ENCODE measurements around the gene MYPOP. TPM values are rescaled to one million over a fixed set of nuclear protein-coding genes. Genes with fewer than 3 reads are reported as not detected.
A peak's percentile ranks its signal among the peaks of the same experiment; 100 is the strongest.

The MYPOP gene
- total and polyA plus RNA-seq, 2 of the 13 experiments (the other 11 are each of a cell fraction or from before 2014, with no cell fraction given) = 2.3 to 2.7 TPM

DNA sequence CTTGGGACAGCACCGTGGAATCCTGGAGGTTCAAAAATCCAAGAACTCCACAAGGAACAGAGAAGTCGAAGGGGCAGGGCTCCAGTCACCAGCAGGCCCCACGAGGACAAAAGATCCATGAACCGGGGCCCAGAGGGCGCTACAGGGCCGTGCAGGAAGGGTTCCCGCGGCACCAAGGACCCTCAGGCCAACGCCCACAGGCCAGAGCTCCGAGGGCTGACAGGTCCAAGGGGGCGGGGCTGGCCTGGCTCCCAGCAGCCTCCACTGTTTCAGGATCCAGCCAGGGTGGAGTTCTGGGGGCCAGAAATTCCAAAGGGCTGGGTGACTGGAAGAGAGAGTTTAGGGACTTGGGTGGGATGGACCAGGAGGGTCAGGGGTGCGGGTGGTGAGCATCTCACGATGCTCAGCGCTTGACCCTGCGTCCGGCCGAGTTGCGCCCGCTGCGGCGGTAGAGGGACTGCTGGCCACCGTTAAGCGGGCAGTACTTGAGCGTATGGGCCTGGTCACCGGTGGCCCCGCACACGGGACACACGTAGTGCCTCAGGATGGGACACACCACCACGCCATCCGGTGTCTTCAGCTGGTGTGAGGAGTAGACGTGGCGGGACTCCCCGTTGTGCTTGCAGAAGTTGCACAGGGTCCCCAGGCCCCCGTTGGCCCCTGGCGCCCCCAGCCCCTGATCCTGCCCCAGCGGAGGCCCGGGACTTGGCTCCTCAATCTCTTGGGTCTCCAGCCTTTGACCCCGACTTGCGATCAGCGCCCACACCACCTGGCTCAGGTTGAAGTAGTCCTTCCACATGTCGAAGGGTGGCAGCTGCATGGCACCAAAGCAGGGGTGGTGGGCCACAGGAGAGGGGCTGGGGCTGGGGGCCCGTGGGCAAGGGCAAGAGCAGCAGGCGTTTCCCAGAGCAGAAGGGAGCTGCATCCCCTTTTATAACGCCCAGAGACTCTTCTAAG is 11.7 kb upstream of the MYPOP start, which contains the start of gene NANOS2 (continued):
- no peak for TF ChIP-seq ZBTB43 (CRISPR knock-in tag; conservative IDR thresholded peaks at IDR 0.05)
- no peak for TF ChIP-seq ZNF841 (CRISPR knock-in tag; IDR thresholded peaks at IDR 0.05; ENCODE audit: borderline replicate concordance)
- no peak for TF ChIP-seq PHF8 (CRISPR knock-in tag; IDR thresholded peaks at IDR 0.05)
- no peak for TF ChIP-seq ARHGAP35 (CRISPR knock-in tag; IDR thresholded peaks at IDR 0.05; ENCODE audit: borderline replicate concordance)
- no peak for TF ChIP-seq RFXANK (CRISPR knock-in tag; IDR thresholded peaks at IDR 0.05)
- TF ChIP-seq ZNF3 (CRISPR knock-in tag; IDR thresholded peaks at IDR 0.05) = no peak
- no peak for TF ChIP-seq KDM2A (CRISPR knock-in tag; IDR thresholded peaks at IDR 0.05; ENCODE audit: borderline replicate concordance, low read depth)
- no peak for TF ChIP-seq IKZF1 (IDR thresholded peaks at IDR 0.05)
- TF ChIP-seq DRAP1 (CRISPR knock-in tag; IDR thresholded peaks at IDR 0.05) = no peak
- TF ChIP-seq SP140L (CRISPR knock-in tag; IDR thresholded peaks at IDR 0.05; ENCODE audit: borderline replicate concordance) = no peak
- no peak for TF ChIP-seq RXRB (CRISPR knock-in tag; IDR thresholded peaks at IDR 0.05; ENCODE audit: borderline replicate concordance)
- TF ChIP-seq SMAD1 (CRISPR knock-in tag; IDR thresholded peaks at IDR 0.05; ENCODE audit: borderline replicate concordance, low read depth) = no peak
- peak; percentile 49; the same call in 1 of the 2 replicates for TF ChIP-seq ZNF143 (CRISPR knock-in tag; IDR thresholded peaks at IDR 0.05)
- TF ChIP-seq REL (CRISPR knock-in tag; conservative IDR thresholded peaks at IDR 0.05) = no peak
- TF ChIP-seq ZKSCAN5 (CRISPR knock-in tag; IDR thresholded peaks at IDR 0.05) = no peak
- TF ChIP-seq, protein P1, sequence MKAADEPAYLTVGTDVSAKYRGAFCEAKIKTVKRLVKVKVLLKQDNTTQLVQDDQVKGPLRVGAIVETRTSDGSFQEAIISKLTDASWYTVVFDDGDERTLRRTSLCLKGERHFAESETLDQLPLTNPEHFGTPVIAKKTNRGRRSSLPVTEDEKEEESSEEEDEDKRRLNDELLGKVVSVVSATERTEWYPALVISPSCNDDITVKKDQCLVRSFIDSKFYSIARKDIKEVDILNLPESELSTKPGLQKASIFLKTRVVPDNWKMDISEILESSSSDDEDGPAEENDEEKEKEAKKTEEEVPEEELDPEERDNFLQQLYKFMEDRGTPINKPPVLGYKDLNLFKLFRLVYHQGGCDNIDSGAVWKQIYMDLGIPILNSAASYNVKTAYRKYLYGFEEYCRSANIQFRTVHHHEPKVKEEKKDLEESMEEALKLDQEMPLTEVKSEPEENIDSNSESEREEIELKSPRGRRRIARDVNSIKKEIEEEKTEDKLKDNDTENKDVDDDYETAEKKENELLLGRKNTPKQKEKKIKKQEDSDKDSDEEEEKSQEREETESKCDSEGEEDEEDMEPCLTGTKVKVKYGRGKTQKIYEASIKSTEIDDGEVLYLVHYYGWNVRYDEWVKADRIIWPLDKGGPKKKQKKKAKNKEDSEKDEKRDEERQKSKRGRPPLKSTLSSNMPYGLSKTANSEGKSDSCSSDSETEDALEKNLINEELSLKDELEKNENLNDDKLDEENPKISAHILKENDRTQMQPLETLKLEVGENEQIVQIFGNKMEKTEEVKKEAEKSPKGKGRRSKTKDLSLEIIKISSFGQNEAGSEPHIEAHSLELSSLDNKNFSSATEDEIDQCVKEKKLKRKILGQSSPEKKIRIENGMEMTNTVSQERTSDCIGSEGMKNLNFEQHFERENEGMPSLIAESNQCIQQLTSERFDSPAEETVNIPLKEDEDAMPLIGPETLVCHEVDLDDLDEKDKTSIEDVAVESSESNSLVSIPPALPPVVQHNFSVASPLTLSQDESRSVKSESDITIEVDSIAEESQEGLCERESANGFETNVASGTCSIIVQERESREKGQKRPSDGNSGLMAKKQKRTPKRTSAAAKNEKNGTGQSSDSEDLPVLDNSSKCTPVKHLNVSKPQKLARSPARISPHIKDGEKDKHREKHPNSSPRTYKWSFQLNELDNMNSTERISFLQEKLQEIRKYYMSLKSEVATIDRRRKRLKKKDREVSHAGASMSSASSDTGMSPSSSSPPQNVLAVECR (CRISPR knock-in tag; IDR thresholded peaks at IDR 0.05; ENCODE audit: borderline replicate concordance) = peak; percentile 20; the same call in 1 of the 2 replicates
- TF ChIP-seq ZNF710 (CRISPR knock-in tag; IDR thresholded peaks at IDR 0.05; ENCODE audit: borderline replicate concordance) = no peak
- TF ChIP-seq DMAP1 (CRISPR knock-in tag; IDR thresholded peaks at IDR 0.05) = peak; percentile 79; the same call in 1 of the 2 replicates
- TF ChIP-seq SMARCC2 (IDR thresholded peaks at IDR 0.05) = no peak
- TF ChIP-seq ZNF549 (CRISPR knock-in tag; IDR thresholded peaks at IDR 0.05) = no peak
- no peak for TF ChIP-seq SP4 (CRISPR knock-in tag; IDR thresholded peaks at IDR 0.05)
